ENCODE results near the gene CMC1.
"Not testable (repeated sequence)": the region's sequence is repeated elsewhere in the genome, so short reads cannot be mapped to it uniquely, and the experiment has no call there.

CMC1 gene

GRCh38 chr3:28247286-28247685 is 5.9 kb downstream of the CMC1 start:
- no peak for DNase-seq

DNA sequence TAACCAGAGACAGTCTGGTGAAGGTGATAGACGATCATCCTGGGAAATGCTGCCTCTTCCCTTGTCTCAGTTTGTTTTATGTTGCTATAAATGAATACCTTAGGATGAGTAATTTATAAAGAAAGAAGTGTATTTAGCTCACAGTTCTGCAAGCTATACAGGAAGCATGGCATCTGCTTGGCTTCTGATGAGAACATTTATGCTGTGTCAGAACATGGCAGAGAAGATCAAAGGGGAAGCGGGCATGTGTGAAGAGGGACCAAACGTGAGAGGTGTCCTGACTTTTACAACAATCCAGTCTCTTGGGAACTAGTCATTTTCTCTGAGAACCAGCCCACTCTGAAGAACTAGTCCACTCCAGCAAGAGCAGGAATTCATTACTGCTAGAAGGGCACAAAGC is 9.6 kb downstream of the CMC1 start:
- no peak for DNase-seq

DNA sequence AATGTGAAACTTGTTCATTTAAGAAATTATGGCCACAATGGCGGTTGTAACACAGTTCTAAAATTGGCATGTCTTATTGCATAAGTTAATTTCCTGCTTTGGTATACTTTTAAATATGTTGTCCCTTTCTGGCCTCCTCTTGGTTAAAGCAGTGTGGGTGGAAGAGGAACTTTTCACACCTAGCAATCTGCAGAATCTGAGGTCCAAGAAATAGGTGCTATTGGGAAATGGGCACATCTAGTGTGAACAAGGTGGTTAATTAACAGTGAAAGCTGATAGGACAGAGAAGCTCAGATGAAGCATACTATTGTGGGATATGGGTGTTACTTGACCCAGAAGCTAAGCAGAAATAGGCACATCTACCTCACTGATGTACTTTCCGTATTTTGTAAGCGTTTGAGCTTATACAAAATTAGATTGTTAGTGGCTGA is 10.6 kb downstream of the CMC1 start:
- DNase-seq: no peak

DNA sequence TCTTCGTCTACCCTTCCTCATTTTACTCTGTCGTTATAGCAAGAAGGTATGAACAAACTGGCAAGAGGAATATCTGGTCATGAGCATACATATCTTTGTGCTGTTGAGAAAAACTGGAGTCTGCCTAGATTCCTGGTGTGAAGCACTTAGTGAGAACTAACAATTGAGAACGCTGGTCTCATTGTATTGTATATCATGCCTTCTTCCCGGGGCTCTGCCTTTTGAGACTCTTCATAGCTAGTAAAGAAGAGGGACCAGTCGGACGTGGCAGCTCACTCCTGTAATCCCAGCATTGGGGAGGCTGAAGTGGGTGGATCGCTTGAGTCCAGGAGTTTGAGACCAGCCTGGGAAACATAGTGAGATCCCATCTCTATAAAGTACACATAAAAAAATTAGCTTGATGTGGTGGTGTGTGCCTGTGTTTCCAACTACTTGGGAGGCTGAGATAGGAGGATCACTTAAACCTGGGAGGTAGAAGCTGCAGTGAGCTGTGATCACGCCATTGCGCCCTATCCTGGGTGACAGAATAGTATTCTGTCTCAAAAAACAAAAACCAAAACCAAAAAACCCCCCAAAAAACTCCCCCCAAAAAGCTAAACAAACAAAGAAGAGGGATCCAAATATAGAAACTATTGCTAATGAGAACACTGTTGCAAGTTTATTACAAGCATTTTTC is 11.8 kb downstream of the CMC1 start:
- no peak for DNase-seq

DNA sequence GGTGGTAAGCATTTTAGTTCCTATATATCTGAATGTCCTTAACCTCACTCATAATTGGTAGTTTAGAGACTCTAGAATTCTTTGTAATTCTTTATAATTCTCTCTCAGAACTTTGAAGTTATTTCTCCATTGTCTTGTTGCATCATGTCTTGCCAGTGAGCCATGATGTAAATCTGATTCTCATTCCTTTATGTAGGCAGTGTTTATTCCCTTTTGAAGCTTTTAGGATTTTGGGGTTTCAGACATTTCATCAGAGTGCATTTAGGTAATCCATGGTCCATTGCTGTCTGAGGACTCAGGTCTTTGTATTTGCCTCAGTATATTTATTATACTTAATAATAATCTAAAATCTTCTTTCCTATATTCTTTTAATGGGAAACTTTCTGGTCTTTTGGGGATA is 20.6 kb downstream of the CMC1 start:
- no peak for DNase-seq

GRCh38 chr3:28265641-28266040 is 24.2 kb downstream of the CMC1 start:
- no peak for DNase-seq

GRCh38 chr3:28267984-28268849 is 26.8 kb downstream of the CMC1 start:
- peak in 1 of 2 experiments; percentile 13 for DNase-seq

GRCh38 chr3:28268989-28269388 is 27.6 kb downstream of the CMC1 start:
- no peak for DNase-seq

DNA sequence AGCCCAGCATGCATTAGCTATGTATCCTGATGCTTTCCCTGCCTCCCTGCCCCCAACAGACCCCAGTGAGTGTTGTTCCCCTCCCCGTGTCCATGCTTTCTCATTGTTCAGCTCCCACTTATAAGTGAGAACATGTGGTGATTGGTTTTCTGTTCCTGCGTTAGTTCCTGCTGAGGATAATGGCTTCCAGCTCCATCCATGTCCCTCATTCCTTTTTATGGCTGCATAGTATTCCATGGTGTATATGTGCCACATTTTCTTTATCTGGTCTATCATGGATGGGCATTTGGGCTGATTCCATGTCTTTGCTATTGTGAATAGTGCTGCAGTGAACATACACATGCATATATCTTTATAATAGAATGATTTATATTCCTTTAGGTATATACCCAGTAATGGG is 28.5 kb downstream of the CMC1 start:
- not testable (repeated sequence) for DNase-seq

DNA sequence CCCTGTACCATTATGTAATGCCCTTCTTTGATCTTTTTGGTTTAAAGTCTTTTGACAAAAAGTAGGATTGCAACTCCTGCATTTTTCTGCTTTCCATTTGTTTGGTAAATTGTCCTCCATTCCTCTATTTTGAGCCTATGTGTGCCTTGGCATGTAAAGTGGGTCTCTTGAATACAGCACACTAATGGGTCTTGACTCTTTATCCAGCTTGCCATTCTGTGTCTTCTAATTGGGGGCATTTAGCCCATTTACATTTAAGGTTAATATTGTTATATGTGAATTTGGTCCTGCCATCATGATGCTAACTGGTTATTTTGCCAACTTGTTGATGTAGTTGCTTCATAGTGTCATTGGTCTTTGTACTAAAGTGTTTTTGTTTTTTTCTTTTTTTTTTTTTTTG is 32.4 kb downstream of the CMC1 start:
- DNase-seq: no peak

- no peak for DNase-seq
Measured at GRCh38 chr3:28278918-28279317, 37.5 kb downstream of the CMC1 start.

GRCh38 chr3:28279770-28280169 is 38.4 kb downstream of the CMC1 start:
- no peak for DNase-seq

DNA sequence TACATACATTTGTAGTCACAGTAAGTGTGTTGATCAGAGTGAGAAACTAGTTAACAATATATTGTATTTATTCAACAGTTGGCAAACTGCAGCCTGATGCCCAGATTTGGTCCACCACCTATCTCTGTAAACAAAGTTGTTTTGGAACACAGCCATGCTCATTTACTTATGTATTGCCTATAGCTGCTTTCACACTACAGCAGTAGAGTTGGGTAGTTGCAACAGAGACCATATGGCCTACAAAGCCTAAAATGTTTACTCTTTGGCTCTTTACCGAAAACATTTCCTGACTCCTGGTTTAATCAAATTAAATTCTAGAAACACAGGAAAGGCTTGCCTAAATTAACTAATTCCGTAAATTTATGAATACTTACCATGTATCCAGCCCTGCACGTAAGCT is 39.4 kb downstream of the CMC1 start:
- no peak for DNase-seq

- peak in 1 of 2 experiments; percentile 51 for DNase-seq
Measured at GRCh38 chr3:28286595-28286994, 45.2 kb downstream of the CMC1 start.

- DNase-seq: no peak
Measured at GRCh38 chr3:28287046-28287445, 45.6 kb downstream of the CMC1 start.

- DNase-seq: no peak
Measured at GRCh38 chr3:28290863-28291300, 49.5 kb downstream of the CMC1 start.

GRCh38 chr3:28291577-28291976 is 50.2 kb downstream of the CMC1 start:
- DNase-seq: no peak

DNA sequence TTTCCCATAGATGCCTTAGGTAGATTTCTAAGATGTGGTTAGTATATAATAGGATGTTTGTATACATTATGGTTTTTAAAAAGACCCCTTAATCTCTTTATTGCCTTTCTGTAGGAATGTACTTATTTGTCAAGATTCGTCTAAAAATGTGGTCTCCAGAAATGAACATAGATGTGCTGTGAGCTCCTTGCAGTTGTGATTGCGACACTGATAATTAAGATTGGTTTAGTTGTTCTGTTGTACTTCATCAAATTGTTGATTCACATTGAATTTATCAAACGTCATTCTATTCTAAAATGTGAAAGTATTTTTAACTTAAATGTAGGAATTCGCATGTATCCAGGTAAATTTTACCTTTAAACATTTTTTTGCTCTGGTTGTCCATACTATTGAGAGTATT is 51.2 kb downstream of the CMC1 start:
- DNase-seq: no peak

DNA sequence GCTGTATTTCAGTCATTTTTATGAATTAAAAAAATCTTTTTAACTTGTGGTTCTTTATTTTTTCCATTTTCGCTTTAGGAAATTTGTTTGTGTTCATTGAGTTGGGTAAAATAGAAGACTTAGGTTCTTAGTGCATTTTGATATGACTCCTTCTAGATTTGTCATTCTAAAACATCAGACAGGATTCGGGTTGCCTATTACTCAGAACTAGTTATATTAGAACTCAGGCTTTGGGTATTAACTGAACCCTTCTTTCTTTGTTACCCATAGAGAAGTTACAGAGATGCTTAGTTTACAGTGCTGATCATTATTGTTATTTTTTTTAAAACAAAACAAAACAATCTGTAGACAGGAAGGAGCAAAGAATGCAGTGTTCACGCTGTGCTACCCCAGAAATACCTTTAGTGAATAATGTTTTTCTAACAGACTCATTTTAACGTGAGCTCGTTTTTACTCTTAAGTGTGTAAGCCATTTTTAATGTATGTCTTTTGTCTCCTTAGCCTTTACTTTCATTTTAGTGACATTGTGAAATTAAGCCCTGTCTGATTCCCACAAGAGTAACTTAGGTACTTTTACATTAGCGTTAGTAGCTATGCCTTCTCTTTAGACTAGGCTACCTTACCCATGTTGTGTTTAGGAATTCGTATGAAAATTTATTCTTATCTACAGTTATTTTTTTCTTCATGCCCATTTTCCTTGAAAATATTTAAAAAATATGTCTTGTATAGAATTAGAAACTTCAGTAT is 53.4 kb downstream of the CMC1 start:
- DNase-seq: no peak

- no peak for DNase-seq
Measured at GRCh38 chr3:28295898-28296490, 54.6 kb downstream of the CMC1 start.

- DNase-seq: no peak
Measured at GRCh38 chr3:28299705-28300104, 58.3 kb downstream of the CMC1 start.

GRCh38 chr3:28300345-28300962 is 59.0 kb downstream of the CMC1 start:
- no peak for DNase-seq

GRCh38 chr3:28301688-28302087 is 60.3 kb downstream of the CMC1 start:
- no peak for DNase-seq

Measured in NCI-H524 (cell line).